GM19099 (cell line): Measurements from ENCODE around the gene IGSF6.
A peak's percentile ranks its signal among the peaks of the same experiment; 100 is the strongest.

Experiments
- POLR2A ChIP-seq: IDR thresholded peaks from 3 replicates; pipeline ENCODE4 v1.6.1; 2011; ENCODE audit warnings: low read depth; ENCODE audit not compliant: insufficient read length; ENCODE audit errors: extremely low read depth

IGSF6 gene

DNA sequence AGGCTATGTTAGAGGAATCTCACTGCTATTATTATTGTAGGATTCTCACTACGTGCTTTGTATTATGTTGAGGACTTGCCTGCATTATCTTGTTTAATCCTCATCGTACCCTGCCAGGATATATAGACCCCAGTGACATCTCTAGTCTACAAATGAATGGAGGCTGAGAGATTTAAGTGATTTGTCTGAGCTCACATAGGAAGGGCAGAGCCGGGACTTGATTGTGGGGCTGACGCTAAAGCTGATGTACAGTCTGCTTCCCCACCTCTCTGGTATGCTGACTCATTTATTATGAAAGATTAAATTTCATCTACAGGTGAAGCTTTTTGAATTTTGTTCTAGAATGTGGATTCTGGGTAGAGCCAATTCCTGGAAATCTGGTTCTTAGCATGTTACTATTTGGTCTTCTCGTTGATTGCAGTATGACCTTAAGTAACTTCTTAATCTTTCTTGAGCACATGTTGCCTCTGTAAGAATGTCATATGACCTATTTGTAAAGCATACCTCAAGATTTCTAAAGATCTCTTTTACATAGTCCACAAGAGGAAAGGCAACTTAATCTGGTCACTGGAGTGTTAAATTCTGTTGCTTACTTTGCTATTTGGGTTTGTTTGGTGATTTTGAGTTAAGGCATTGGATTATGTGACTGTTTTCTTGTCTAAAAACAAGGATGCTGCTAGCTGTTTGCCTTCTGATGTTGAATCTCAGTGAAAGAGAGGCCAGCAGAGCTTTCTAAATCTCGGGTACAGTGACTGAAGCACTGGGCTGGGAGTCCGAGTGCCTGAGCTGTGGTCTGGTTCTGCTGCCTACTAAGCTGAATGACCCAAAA, 40.6 kb downstream of the IGSF6 start:
- TF ChIP-seq POLR2A, result no peak

DNA sequence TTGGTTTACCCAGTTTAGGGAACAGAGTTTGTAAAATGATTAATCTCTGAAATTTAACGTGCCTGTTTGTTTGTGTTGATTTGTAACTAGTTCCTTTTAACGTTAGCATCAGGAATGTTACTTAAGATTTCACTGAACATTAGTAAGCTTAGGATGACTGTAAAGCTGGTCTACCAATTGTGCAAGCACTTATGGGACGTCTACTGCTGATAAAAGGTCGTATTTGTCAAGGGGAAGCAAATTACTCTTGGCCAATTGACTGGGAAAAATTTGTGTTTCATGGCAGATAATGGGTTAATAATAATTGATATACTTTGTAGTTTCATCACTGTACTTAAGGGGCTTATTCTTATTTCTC, 41.2 kb downstream of the IGSF6 start:
- no peak for TF ChIP-seq POLR2A

DNA sequence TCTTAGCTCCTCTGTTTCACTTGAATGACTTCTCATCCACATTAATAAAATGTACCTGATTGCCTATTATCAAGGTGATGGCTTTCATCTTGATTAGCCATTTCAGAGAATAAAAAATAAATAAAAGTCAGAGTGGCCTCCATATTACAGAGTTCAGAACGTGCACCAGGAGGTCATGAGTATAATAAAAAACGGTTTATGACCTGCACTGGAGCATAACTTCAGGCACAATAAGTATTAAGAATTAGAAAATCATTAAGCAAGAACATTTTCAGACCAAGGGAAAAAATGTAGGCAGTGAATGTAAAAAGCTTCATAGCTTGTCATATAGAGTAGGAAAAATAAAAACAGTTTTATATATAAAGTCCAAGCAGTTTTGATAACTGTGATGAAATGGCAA, 41.6 kb downstream of the IGSF6 start:
- no peak for TF ChIP-seq POLR2A

DNA sequence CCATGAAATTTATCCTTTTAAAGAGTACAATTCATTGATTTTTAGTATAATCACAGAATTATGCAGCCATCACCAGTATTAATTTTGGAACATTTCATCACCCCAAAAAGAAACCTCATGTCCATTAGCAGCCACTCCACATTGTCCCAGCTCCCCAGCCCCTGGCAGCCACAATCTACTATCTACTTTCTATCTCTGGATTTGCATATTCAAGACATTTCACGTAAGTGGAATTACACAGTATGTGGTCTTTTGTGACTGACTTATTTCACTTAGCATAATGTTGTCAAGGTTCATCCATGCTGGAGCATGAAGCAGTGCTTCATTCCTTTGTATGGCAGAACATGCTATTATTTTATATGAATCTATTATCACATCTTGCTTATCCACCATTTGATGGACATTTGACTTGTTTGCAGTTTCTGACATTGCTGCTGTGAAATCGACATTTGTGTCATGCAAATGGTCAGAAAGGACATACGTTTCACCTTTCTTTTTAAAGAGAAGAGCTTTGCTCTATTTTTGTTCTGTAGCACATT, 42.3 kb downstream of the IGSF6 start:
- no peak for TF ChIP-seq POLR2A

DNA sequence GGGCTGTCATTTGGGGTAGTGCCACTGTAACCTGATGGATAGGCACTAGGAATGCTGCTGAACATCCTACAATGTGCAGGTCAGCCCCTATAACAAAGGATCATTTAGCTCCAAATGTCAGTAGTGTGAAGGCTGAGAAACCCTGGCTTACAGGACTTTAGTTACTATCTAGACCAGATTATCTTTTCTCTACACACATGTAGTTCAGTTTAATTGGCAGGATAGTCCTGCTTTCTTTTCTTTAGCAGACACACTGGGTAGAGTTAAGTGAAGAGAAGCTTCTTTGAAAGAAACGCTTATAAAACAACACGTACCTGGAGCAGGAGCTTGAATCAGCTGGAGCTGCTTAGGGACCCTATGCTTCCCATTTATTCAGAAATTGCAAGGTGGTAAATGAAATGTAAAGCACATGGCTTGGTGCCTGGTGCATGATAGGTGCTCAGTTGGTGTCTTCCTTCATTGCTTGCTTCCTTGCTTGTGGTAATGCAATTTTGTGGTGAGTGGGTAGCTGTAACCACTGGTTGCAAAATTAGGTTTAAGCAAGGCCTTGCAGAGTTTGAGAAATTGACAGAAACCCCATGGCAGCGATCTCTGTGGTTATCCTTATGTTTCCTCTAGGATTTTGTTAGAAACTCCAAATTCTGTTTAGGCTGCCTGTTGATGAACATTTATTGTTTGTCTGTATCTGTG, 43.6 kb downstream of the IGSF6 start:
- no peak for TF ChIP-seq POLR2A

DNA sequence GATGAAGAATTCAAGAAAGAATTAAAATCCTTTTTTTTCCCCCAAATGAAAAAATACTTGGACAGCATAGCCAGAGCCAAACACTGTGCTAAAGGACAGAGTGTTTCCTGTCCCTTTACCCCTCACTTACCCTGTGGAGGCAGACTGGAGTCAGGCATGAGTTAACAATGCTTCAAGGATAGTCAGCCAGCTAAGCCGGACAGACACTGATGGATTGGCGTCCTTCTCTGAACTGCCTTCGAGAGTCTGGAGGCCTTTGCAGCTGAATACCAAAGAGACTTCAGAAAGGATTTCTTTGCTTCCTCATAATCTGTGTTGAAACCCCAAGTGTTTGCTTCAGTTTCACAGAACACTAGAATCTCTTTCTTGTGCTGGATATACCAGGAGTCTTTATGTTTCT, 48.5 kb downstream of the IGSF6 start:
- no peak for TF ChIP-seq POLR2A

DNA sequence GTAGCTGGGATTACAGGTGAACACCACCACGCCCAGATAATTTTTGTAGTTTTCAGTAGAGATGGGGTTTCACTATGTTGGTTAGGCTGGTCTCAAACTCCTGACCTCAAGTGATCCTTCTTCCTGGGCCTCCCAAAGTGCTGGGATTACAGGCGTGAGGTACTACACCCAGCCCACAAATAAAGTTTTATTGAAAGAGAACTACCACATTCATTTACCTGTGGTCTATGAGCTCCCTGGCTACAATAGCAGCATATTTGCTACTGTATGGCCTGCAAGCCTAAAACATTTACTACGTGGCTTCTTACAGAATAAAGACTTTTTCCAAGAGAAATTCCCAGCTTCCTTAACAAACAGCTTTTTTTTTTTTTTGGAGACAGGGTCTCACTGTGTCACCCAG, 49.6 kb downstream of the IGSF6 start:
- no peak for TF ChIP-seq POLR2A

DNA sequence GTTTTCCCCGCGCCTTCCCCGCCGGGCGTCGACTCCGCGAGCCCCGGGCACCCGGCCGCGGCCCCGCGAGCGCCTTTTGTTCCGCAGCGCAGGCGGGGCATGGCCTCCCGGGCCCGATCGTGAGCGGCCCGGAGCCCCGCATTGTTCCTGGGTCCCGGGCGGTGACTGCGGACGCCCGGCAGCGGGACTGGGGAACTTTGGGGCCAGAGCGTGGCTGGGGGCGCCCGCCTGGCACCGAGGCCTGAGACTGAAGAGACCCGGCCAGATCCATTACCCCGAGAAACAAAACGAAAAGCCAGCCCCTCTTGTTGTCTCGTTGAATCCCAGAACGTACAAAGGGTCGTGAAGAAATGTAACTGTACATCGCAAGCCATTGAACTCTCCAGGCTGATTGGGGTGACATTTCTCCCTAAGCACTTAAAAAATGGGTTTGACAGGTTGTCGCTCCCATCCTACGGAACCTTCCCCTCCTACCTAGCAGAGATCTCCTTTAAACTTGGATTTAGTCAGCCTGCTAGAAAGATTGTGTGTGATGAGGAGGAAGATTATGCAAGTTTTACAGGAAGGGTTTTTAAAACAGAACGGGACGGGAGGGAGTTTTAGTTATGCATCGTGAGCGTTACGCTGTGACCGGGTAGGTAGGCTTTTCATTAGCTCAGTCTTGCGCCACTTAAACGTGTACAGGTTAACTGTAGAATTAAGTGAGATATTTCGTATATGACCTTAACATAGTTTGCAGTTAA, 52.2 kb downstream of the IGSF6 start:
- TF ChIP-seq POLR2A, result no peak

DNA sequence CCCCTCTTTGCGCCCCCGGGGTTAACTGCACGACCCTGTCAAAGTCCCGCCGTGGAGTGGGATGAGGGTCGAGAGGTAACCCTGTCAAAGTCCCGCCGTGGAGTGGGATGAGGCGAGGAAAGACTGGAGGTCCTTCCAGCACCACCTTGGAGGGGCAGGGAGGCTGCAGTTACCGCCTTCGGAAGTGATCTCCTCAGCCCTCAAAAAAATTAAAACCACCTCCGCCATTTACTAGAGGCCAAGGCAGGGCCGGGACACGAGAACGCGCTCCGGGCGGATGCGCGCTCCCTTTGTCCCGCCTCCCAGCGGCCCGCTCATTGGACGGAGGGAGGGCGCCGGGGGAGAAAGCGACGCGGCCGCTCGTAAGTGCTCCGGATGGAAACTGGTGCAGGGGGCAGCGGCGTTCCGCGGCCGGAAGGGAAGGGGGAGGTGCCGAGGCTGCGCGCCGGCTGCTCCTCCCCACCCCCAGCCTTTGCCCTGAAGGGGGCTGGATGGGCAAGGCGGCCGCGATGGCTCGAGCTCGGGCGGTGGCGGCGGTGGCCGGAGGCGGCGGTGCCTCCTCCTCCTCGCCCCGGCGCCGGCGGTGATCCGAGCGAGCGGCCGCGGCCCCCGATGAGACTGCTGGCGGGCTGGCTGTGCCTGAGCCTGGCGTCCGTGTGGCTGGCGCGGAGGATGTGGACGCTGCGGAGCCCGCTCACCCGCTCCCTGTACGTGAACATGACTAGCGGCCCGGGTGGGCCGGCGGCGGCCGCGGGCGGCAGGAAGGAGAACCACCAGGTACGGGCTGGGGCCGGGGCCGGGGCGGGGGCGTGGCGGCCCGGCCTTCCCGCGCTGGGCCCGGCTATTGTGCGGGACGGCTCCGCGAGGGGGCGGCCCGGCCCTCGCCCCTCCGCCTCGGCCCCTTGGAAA, 53.0 kb downstream of the IGSF6 start, which contains the start of gene METTL9:
TSS of gene METTL9 (plus strand) at position 456 of the 909 bp plus-strand sequence. CDS start at position 613, 157 bp downstream.
- peak; percentile 93 for TF ChIP-seq POLR2A

DNA sequence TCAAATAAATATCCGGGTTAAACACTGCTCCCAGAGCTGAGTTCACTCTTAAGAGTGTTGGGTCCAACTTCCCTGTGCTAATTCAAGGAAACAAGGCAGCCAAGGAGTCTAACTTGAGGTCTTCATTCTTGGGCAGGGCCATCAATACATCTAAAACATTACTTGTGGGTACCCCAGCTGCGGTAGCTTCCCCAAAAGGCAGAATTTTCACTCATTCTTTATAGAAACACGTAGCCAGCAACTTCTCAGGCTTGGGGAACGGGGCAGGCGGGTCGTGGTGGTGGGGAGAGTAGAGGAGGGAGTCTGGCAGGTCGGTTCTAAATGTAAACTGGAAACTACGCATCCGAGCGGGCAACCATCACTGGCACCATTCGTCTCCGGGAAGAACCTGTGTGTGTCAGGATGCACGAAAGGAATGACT, 53.7 kb downstream of the IGSF6 start:
- TF ChIP-seq POLR2A, result no peak

DNA sequence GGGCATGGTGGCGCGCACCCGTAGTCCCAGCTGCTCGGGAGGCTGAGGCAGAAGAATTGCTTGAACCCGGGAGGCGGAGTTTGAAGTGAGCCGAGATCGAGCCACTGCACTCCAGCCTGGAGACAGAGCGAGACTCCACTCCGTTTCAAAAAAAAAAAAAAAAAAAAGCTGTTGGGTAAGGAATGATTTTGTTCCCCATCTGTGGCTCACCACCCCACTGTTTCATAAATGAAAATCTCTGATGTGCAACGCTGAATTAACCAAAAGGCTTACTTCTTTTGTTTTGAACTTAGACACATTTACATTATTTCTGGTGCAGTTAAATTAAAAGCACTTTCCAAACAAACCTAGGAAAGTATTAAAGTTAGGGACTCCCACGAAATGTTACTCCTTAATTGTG, 54.2 kb downstream of the IGSF6 start:
- no peak for TF ChIP-seq POLR2A

DNA sequence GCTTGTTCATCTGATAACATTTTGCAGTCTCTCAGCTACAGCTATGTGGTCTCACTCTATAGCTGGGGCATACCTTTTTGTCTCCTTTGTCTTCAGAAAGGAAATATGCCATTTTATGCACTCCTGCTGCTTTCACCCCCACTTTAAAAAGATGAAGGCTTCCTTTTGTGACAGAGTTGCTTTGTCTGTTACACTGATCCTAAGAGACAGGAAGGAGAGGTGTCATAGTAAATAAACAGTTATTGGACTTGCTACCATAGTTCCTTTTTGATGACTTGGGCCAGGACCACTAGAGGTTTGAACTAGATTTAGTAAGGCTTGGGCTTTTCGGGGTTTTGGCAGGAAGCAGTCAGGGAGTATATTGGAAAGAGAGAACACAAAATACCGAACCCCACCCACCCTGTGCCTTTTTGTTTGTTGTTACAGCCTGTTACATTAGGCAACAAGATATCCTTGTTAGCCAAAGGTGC, 54.8 kb downstream of the IGSF6 start:
- TF ChIP-seq POLR2A, result no peak

DNA sequence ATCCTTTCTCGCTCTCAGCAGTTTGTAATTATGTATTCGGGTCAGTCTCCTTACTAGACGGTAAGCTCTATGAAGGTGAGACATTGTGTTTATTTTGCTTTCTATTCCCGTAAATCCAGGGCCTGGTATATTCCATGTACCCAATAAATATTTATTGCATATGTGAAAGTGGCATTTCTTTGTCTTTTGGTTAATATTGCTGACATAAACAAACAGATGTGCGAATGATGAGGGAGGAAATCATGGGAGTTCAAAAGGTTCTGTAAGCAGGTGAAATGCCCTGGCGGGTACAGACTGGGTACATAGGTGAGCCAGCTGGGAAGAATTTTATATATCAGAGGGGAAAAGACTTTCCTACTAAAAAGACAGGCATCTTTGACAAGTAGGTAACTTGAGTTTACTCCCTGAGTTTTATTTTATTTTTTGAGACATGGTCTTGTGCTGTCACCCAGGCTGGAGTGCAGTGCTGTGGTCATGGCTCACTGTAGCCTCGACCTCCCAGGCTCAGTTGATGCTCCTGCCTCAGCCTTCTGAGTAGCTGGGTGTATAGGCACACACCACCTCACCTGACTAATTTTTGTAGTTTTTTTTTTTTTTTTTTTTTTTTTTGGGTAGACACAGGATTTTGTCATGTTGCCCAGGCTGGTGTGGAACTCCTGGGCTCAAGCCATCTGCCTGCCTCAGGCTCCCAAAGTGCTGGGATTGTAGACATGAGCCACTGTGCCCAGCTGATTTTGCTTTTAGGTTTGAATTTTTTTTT, 58.7 kb downstream of the IGSF6 start:
- TF ChIP-seq POLR2A, result no peak

DNA sequence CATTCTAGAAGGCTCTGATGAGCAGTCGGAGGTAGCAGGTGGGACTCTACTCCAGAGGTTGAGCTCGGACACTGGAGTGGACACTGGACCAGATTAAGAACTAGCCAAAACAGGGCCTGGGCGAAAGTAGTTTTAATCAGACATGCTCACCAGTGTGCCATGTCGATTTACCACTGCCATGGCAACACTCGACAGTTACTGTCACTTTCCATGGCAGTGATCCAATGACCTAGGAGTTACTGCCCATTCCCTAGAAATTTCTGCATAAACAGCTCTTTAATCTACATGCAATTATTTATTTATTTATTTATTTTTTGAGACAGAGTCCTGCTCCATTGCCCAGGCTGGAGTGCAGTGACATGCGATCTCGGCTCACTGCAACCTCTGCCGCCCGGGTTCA, 60.2 kb downstream of the IGSF6 start:
- TF ChIP-seq POLR2A, result no peak

DNA sequence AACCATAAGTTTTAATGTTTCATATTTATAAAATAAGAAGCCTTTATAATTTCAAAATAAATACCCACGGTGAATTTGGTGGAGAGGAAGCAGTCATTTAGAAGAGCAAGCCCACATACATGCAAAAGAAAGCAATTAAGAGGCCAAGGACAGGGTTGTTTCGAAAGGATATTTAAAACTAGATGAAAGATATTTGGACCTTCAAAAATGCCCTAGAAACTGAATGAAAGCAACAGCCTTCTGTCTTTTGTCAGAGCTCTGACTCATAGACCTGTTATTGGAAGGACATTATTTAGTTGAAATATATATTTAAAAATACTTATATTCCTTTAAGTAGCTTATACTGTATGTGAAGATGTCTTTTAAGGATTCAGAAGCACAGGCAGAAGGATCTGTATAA, 61.6 kb downstream of the IGSF6 start:
- no peak for TF ChIP-seq POLR2A
